IMR-90 (cell line): ENCODE data around the gene NUDT3. TPM values are rescaled to one million over a fixed set of nuclear protein-coding genes. Genes with fewer than 3 reads are reported as not detected.
A peak's percentile ranks its signal among the peaks of the same experiment; 100 is the strongest.

Experiments
- ATAC-seq: fragments of 200-7000 bp; cut with Tn5 transposase; 2 replicates; pipeline ENCODE4 v1.9.1; 2020; ENCODE audit warnings: low read depth, mild to moderate bottlenecking, moderate library complexity
- BruUV-seq: library from RNA; stranded (reverse); fragments of 400-500 nt; replicated peaks from 2 replicates; lab custom pipeline; 2021; lab: Mats Ljungman, UMichigan
- CTCF ChIA-PET: fragments of 300-600 bp; formaldehyde crosslinking; extraction: SDS; loops from one replicate; lab custom pipeline; 2021; ENCODE audit warnings: antibody characterized with exemption; lab: Yijun Ruan, JAX
- POLR2A ChIA-PET: fragments of 300-600 bp; sonication (Branson Sonifier 250); formaldehyde crosslinking; loops from one replicate; lab custom pipeline; 2022; ENCODE audit warnings: antibody characterized with exemption; ENCODE audit not compliant: unreplicated experiment; lab: Charles Lee
- DNase-seq: peaks from one replicate; pipeline ENCODE4 v3.0.0; 2013
- H2AFZ ChIP-seq: replicated peaks from 2 replicates; pipeline ENCODE3; 2013; ENCODE audit warnings: low read length, mild to moderate bottlenecking; ENCODE audit not compliant: poor library complexity
- H2AK5ac ChIP-seq: 2 replicates; pipeline ENCODE4 v1.6.1; 2013; ENCODE audit warnings: low read depth, low read length, inconsistent platforms
- H2AK9ac ChIP-seq: replicated peaks from 2 replicates; pipeline ENCODE3; 2013; ENCODE audit warnings: mild to moderate bottlenecking, low read depth, low read length, moderate library complexity; ENCODE audit not compliant: poor library complexity
- H2BK120ac ChIP-seq: 2 replicates; pipeline ENCODE4 v1.6.1; 2013; ENCODE audit warnings: low read depth, low read length, inconsistent platforms
- H2BK15ac ChIP-seq: 3 replicates; pipeline ENCODE4 v1.6.1; 2013; ENCODE audit warnings: low read depth, low read length, inconsistent platforms
- H2BK20ac ChIP-seq: 2 replicates; pipeline ENCODE4 v1.6.1; 2013; ENCODE audit warnings: low read depth, mild to moderate bottlenecking, inconsistent platforms, low read length, moderate library complexity
- H2BK5ac ChIP-seq: 2 replicates; pipeline ENCODE4 v1.6.1; 2013; ENCODE audit warnings: mild to moderate bottlenecking, low read depth, low read length, inconsistent platforms; ENCODE audit not compliant: poor library complexity, severe bottlenecking
- H3K14ac ChIP-seq: replicated peaks from 2 replicates; pipeline ENCODE4 v1.6.1; 2013; ENCODE audit warnings: low read depth, low read length, inconsistent platforms
- H3K18ac ChIP-seq: 2 replicates; pipeline ENCODE4 v1.6.1; 2013; ENCODE audit warnings: low read depth, low read length, control low read depth
- H3K23ac ChIP-seq: 2 replicates; pipeline ENCODE4 v1.6.1; 2013; ENCODE audit warnings: low read depth, low read length, inconsistent platforms
- H3K27ac ChIP-seq: 2 replicates; pipeline ENCODE4 v1.5.1; 2013; ENCODE audit warnings: mild to moderate bottlenecking, control low read depth, low read length; ENCODE audit not compliant: insufficient read depth
- H3K27me3 ChIP-seq: 2 replicates; pipeline ENCODE4 v1.6.1; 2013; ENCODE audit warnings: low read length; ENCODE audit not compliant: control insufficient read depth, insufficient read depth
- H3K36me3 ChIP-seq: 2 replicates; pipeline ENCODE4 v1.6.1; 2013; ENCODE audit warnings: low read length, mixed read lengths; ENCODE audit not compliant: control insufficient read depth, insufficient read depth
- H3K4ac ChIP-seq: 2 replicates; pipeline ENCODE4 v1.6.1; 2013; ENCODE audit warnings: low read depth, low read length, inconsistent platforms
- H3K4me1 ChIP-seq: 2 replicates; pipeline ENCODE4 v1.6.1; 2013; ENCODE audit warnings: low read length, mixed read lengths; ENCODE audit not compliant: control insufficient read depth, insufficient read depth
- H3K4me2 ChIP-seq: 2 replicates; pipeline ENCODE4 v1.6.1; 2013; ENCODE audit warnings: low read depth, mild to moderate bottlenecking, control low read depth, low read length, moderate library complexity
- H3K4me3 ChIP-seq: 2 replicates; pipeline ENCODE4 v1.5.1; 2013; ENCODE audit warnings: low read depth, mild to moderate bottlenecking, control low read depth, low read length, moderate library complexity; ENCODE audit not compliant: insufficient read depth
- H3K56ac ChIP-seq: 2 replicates; pipeline ENCODE4 v1.6.1; 2013; ENCODE audit warnings: low read length, inconsistent platforms; ENCODE audit not compliant: insufficient read depth; ENCODE audit errors: extremely low read depth
- H3K79me1 ChIP-seq, 2 experiments: 2 replicates each; pipeline ENCODE4 v1.6.1; 2013; ENCODE audit warnings: low read length in 2 of 2, inconsistent platforms in 1 of 2, low read depth in 1 of 2
- H3K9ac ChIP-seq: 2 replicates; pipeline ENCODE4 v1.6.1; 2013; ENCODE audit warnings: low read depth, low read length, control low read depth
- H3K9me1 ChIP-seq: 2 replicates; pipeline ENCODE4 v1.6.1; 2013; ENCODE audit warnings: low read length, inconsistent platforms; ENCODE audit not compliant: insufficient read depth
- H3K9me3 ChIP-seq: 2 replicates; pipeline ENCODE4 v1.6.1; 2013; ENCODE audit warnings: low read length; ENCODE audit not compliant: control insufficient read depth, insufficient read depth
- H4K20me1 ChIP-seq: 2 replicates; pipeline ENCODE4 v1.6.1; 2013; ENCODE audit warnings: low read length, inconsistent platforms; ENCODE audit not compliant: insufficient read depth
- H4K5ac ChIP-seq: 2 replicates; pipeline ENCODE4 v1.6.1; 2013; ENCODE audit warnings: mild to moderate bottlenecking, low read depth, low read length, control low read depth
- H4K8ac ChIP-seq, 2 experiments: 2 replicates each; pipeline ENCODE4 v1.6.1; 2013; ENCODE audit warnings: low read depth in 2 of 2, low read length in 2 of 2, control low read depth in 1 of 2, inconsistent platforms in 1 of 2
- H4K91ac ChIP-seq: 2 replicates; pipeline ENCODE4 v1.6.1; 2013; ENCODE audit warnings: low read depth, low read length, inconsistent platforms; ENCODE audit not compliant: insufficient read depth
- BHLHE40 ChIP-seq: fragments of 150-350 bp; IDR thresholded peaks from 2 replicates; pipeline ENCODE4 v1.6.1; 2016; ENCODE audit warnings: mild to moderate bottlenecking, low read depth, low read length
- CEBPB ChIP-seq: IDR thresholded peaks from 2 replicates; pipeline ENCODE4 v1.6.1; 2012; ENCODE audit warnings: low read depth, low read length, improper control_type of control experiment
- FOS ChIP-seq: fragments of 150-350 bp; IDR thresholded peaks from 2 replicates; pipeline ENCODE4 v1.6.1; 2016; ENCODE audit warnings: low read depth, low read length
- MXI1 ChIP-seq: IDR thresholded peaks from 2 replicates; pipeline ENCODE4 v1.6.1; 2012; ENCODE audit warnings: low read depth, mild to moderate bottlenecking, low read length, moderate library complexity, borderline replicate concordance
- NFE2L2 ChIP-seq: fragments of 150-350 bp; IDR thresholded peaks from 2 replicates; pipeline ENCODE4 v1.6.1; 2016; ENCODE audit warnings: low read depth, mild to moderate bottlenecking, low read length
- POLR2A ChIP-seq: IDR thresholded peaks from 2 replicates; pipeline ENCODE4 v1.6.1; 2012; ENCODE audit warnings: mild to moderate bottlenecking, low read depth, low read length
- RFX5 ChIP-seq: IDR thresholded peaks from 2 replicates; pipeline ENCODE4 v1.8.0; 2012; ENCODE audit warnings: low read depth, mild to moderate bottlenecking, low read length, moderate library complexity
- SMC3 ChIP-seq: fragments of 150-350 bp; IDR thresholded peaks from 2 replicates; pipeline ENCODE4 v1.6.1; 2016; ENCODE audit warnings: low read depth, mild to moderate bottlenecking, antibody characterized with exemption, low read length, moderate library complexity
- WGBS, 2 experiments: methylation state at CpG; one replicate each; pipeline versions ENCODE4 v1.1.5 to v1.1.7; 2013; ENCODE audit warnings: missing lambda C conversion rate in 2 of 2; ENCODE audit not compliant: insufficient read length in 1 of 2; ENCODE audit errors: extremely low coverage in 2 of 2; 5-methylcytosine and 5-hydroxymethylcytosine counted together
- dilution Hi-C: fragments of 300-500 bp; cut with HindIII; formaldehyde crosslinking; loops from one replicate; pipeline ENCODE4 v1.14.3; 2018; ENCODE audit warnings: low sequenced_read_pairs; ENCODE audit not compliant: unreplicated experiment
- in situ Hi-C: fragments of 300-500 bp; cut with MboI; formaldehyde crosslinking; loops from 3 replicates; pipeline ENCODE4 v1.14.3; 2019; ENCODE audit warnings: low sequenced_read_pairs, inconsistent platforms, mixed read lengths
- intact Hi-C: fragments of 100-400 bp; cut with micrococcal nuclease; formaldehyde crosslinking; loops from 2 replicates; pipeline ENCODE4 v1.10.0; 2022
- polyA plus RNA-seq, 3 experiments: library from polyadenylated mRNA; depleted of rRNA; stranded (reverse); fragments of >200 nt; gene quantifications; 2 replicates each; pipeline ENCODE4 v1.2.3, GENCODE V29; 2012; ENCODE audit warnings: low replicate concordance in 1 of 3
- total RNA-seq: library from RNA; depleted of rRNA; stranded (reverse); fragments of >200 nt; gene quantifications from 2 replicates; pipeline ENCODE4 v1.2.3, GENCODE V29; 2012
- TF ChIP-seq, protein P1 (sequence below): fragments of 150-350 bp; IDR thresholded peaks from 2 replicates; pipeline ENCODE4 v1.6.1; 2017; ENCODE audit warnings: mild to moderate bottlenecking, antibody characterized with exemption, low read length, low read depth
- TF ChIP-seq, protein P2 (sequence below): fragments of 150-350 bp; IDR thresholded peaks from 2 replicates; pipeline ENCODE4 v1.6.1; 2016; ENCODE audit warnings: low read depth, mild to moderate bottlenecking, low read length, moderate library complexity, borderline replicate concordance

The NUDT3 gene
- total and polyA plus RNA-seq, 2 of the 4 experiments (the other 2 are of a cell fraction) = 10.1 to 17.2 TPM

DNA sequence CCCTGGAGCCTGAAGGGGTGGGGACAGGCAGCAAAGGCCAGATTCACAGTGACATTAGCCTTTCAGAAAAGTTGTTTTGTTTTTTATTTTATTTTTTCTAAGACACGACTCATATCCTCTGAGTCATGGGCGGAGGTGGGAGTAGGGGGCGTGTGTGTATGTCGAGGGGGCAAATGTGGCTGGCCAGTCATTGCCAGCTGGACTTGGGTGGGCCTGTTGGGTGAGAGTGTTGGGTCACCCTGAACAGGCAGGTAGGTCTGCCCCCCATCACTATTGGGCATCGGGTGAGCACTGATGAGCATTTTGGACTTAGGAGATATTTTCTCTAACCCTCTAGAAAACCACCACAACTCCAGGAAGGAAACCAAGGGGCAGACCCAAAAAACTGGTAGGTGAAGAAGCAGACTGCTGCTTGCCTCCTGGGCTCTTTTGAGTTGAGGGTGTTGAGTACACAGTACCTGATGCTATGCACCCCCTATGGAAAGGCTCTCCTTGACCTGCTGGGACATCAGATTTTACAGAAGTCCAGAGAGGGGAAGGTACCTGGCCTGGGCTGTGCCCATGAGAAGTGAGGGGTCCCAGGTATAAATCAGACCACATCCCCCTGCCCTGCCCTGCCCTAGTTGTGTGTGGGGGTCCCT lies 149.2 kb downstream of the NUDT3 start (continued):
- TF ChIP-seq POLR2A = no peak; the same call in 1 of the 2 replicates

DNA sequence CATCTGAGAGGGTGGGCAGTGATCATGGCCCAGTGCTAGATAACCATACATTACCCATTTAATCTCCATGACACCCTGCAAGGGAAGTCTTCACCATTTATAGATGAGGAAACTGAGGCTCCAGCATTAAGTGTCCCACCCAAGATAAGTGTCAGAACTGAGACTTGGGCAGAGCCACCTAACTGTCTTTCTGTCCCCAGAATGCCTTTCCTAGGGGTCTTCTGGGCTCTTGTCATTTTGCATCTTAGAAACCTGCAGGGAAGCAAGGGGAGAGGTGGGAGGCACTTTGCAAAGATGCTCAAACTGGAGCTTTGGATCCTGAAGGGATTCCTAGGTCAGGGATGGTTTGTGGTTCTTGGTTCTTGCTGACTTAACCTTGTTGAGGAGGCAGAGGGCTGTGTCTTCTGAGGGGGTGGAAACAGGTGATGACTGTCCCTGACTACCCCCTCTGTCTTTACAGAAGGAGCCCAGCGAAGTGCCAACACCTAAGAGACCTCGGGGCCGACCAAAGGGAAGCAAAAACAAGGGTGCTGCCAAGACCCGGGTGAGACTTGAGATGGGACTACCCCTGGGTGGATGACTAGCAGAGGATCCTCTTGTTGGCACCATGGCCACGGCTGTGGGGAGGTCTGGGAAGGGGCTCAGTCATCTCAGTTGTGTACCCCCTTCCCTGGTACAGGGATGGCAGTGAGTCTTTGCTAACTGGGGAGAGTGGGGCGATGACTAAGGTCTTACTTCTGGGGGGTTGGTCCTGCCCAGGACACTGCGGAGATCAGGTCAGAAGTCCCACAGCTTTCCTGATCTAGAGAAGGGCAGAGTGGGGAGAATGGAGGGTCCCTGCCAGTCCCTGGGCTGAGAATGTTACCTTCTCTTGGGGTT lies 150.0 kb downstream of the NUDT3 start:
- Histone ChIP-seq H4K91ac (peak overlapping the region; percentile 96), H2BK20ac (peak overlapping the region; percentile 95), H3K56ac (0 out of 2 replicates have a peak overlapping the region, but pooled peaks have one; percentile 54), H3K4me2 (no peak overlapping the region), H3K4ac (peak overlapping the region; percentile 82), H3K27ac (peak overlapping the region; percentile 92), H3K36me3 (peaks cover 27% of the 10 kb centered on the region), H4K8ac (peak overlapping the region; percentile 97), H3K4me3 (no peak overlapping the region), H3K14ac (peak overlapping the region; percentile 92), H3K9me1 (peaks cover 25% of the 10 kb centered on the region), H4K20me1 (peaks cover 34% of the 10 kb centered on the region), H2AK9ac (peak overlapping the region; percentile 93), H3K18ac (peak overlapping the region; percentile 8; the same call in 1 of the 2 replicates), H3K9me3 (no peaks in the 10 kb centered on the region), H2AK5ac (peak overlapping the region; percentile 99), H2BK120ac (peak overlapping the region; percentile 92), H2BK15ac (peak overlapping the region; percentile 83), H3K27me3 (no peaks in the 10 kb centered on the region), H4K5ac (peak overlapping the region; percentile 62), H2AFZ (peak overlapping the region; percentile 64), H3K23ac (peak overlapping the region; percentile 94), H3K9ac (peak overlapping the region; percentile 5; the same call in 1 of the 2 replicates), H3K4me1 (peaks cover 35% of the 10 kb centered on the region), H3K79me1 (peaks cover 14 to 61% of the 10 kb centered on the region in 2 experiments), H2BK5ac (peak overlapping the region; percentile 99)
- dilution Hi-C loops (no loop called here), intact Hi-C loops (no loop called here), in situ Hi-C loops (loop anchor here (10.0 kb wide), 1 partner anchor 362 kb away; no protein-coding TSS in a partner anchor)
- CTCF ChIA-PET = interaction anchor here (0.6 to 1.0 kb wide), 2 partner anchors 46 to 133 kb away, joined by 3 read pairs; no protein-coding TSS in a partner anchor
- ATAC-seq (no peak; the same call in 1 of the 2 replicates), DNase-seq (peak; percentile 25)
- no CpG with 5 or more reads among the region's 7 CpGs for WGBS, 2 experiments
- no TSS peak for BruUV-seq
- POLR2A ChIA-PET = interaction anchor here (0.6 to 1.1 kb wide), 2 partner anchors 18 to 428 kb away, joined by 4 read pairs; no protein-coding TSS in a partner anchor
- TF ChIP-seq MXI1 (no peak), SMC3 (no peak), NFE2L2 (no peak), BHLHE40 (no peak), POLR2A (no peak; the same call in 1 of the 2 replicates), FOS (no peak), CEBPB (no peak), RFX5 (no peak)
- TF ChIP-seq, protein P1, sequence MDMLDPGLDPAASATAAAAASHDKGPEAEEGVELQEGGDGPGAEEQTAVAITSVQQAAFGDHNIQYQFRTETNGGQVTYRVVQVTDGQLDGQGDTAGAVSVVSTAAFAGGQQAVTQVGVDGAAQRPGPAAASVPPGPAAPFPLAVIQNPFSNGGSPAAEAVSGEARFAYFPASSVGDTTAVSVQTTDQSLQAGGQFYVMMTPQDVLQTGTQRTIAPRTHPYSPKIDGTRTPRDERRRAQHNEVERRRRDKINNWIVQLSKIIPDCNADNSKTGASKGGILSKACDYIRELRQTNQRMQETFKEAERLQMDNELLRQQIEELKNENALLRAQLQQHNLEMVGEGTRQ = no peak
- TF ChIP-seq, protein P2, sequence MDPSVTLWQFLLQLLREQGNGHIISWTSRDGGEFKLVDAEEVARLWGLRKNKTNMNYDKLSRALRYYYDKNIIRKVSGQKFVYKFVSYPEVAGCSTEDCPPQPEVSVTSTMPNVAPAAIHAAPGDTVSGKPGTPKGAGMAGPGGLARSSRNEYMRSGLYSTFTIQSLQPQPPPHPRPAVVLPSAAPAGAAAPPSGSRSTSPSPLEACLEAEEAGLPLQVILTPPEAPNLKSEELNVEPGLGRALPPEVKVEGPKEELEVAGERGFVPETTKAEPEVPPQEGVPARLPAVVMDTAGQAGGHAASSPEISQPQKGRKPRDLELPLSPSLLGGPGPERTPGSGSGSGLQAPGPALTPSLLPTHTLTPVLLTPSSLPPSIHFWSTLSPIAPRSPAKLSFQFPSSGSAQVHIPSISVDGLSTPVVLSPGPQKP = no peak
